Smooth muscle cell (in vitro differentiated cells): Measurements from ENCODE around the gene CHST14. TPM values are rescaled to one million over a fixed set of nuclear protein-coding genes. Genes with fewer than 3 reads are reported as not detected.

Source experiments
- DNase-seq: peaks from one replicate; lab custom pipeline; 2025; ENCODE audit not compliant: unreplicated experiment; lab: John Stamatoyannopoulos, UW
- H2AFZ ChIP-seq: fragments of 200-600 bp; sonication (generic); 2 replicates; pipeline ENCODE4 v1.6.0; 2016; ENCODE audit warnings: antibody characterized with exemption, low read depth, mild to moderate bottlenecking
- H3F3A ChIP-seq: fragments of 200-600 bp; sonication (generic); 2 replicates; pipeline ENCODE4 v1.6.0; 2017; ENCODE audit warnings: antibody characterized with exemption, low read depth
- H3K27ac ChIP-seq: fragments of 200-600 bp; sonication (generic); 2 replicates; pipeline ENCODE4 v1.5.1; 2016; ENCODE audit warnings: low read depth, mild to moderate bottlenecking
- H3K27me3 ChIP-seq: fragments of 200-600 bp; sonication (generic); 2 replicates; pipeline ENCODE4 v1.6.1; 2016; ENCODE audit warnings: low read depth, mild to moderate bottlenecking
- H3K36me3 ChIP-seq: fragments of 200-600 bp; sonication (generic); 2 replicates; pipeline ENCODE4 v1.5.1; 2016; ENCODE audit warnings: low read depth
- H3K4me1 ChIP-seq: fragments of 200-600 bp; sonication (generic); 2 replicates; pipeline ENCODE4 v1.5.1; 2016; ENCODE audit warnings: low read depth
- H3K4me2 ChIP-seq: fragments of 200-600 bp; sonication (generic); 2 replicates; pipeline ENCODE4 v1.6.0; 2016; ENCODE audit warnings: mild to moderate bottlenecking
- H3K4me3 ChIP-seq: fragments of 200-600 bp; sonication (generic); 2 replicates; pipeline ENCODE4 v1.5.1; 2016; ENCODE audit warnings: mild to moderate bottlenecking
- H3K79me2 ChIP-seq: fragments of 200-600 bp; sonication (generic); 2 replicates; pipeline ENCODE4 v1.6.0; 2016; ENCODE audit warnings: low read depth, mild to moderate bottlenecking
- H3K9ac ChIP-seq: fragments of 200-600 bp; sonication (generic); 2 replicates; pipeline ENCODE4 v1.6.0; 2016; ENCODE audit warnings: low read depth
- H3K9me3 ChIP-seq: fragments of 200-600 bp; sonication (generic); replicated peaks from 2 replicates; pipeline ENCODE4 v1.5.1; 2016; ENCODE audit warnings: low read depth
- H4K20me1 ChIP-seq: fragments of 200-600 bp; sonication (generic); 2 replicates; pipeline ENCODE4 v1.6.0; 2016; ENCODE audit warnings: low read depth
- CTCF ChIP-seq: fragments of 200-600 bp; sonication (generic); IDR thresholded peaks from 2 replicates; pipeline ENCODE4 v1.5.1; 2017; ENCODE audit warnings: borderline replicate concordance, mild to moderate bottlenecking, antibody characterized with exemption; ENCODE audit not compliant: insufficient read depth, poor library complexity, severe bottlenecking
- WGBS: methylation state at CpG from one replicate; pipeline ENCODE4 v1.1.7; 2016; ENCODE audit warnings: low lambda C conversion rate; 5-methylcytosine and 5-hydroxymethylcytosine counted together
- polyA plus RNA-seq: library from polyadenylated mRNA; unstranded; fragments of >200 nt; fragmentation: Nextera tagmentation; extraction: Ambion mirVana; gene quantifications from 2 replicates; pipeline ENCODE4 v1.2.1, GENCODE V29; 2016
- total RNA-seq: library from RNA; depleted of rRNA; stranded (reverse); fragments of >200 nt; gene quantifications from 2 replicates; pipeline ENCODE4 v1.2.3, GENCODE V29; 2014

Gene CHST14
- total and polyA plus RNA-seq, 2 experiments from 2014 or later: 19.1 to 24.6 TPM

GRCh38 chr15:40436116-40436891 lies 34.5 kb upstream of the CHST14 start:
- peaks cover 4% of the 10 kb centered on the region for H3F3A ChIP-seq
- peak overlapping the region; percentile 60 for H3K4me3 ChIP-seq
- no peaks in the 10 kb centered on the region for H4K20me1 ChIP-seq
- H2AFZ ChIP-seq: peak overlapping the region; percentile 69
- no peak for DNase-seq
- peaks cover 25% of the 10 kb centered on the region for H3K4me1 ChIP-seq
- H3K9me3 ChIP-seq: no peaks in the 10 kb centered on the region
- H3K9ac ChIP-seq: peak overlapping the region; percentile 43
- peaks cover 14% of the 10 kb centered on the region for H3K27me3 ChIP-seq
- under 1% methylated on average over 14 of the region's 39 CpGs for WGBS
- no peak for TF ChIP-seq CTCF
- no peaks in the 10 kb centered on the region for H3K79me2 ChIP-seq
- no peaks in the 10 kb centered on the region for H3K36me3 ChIP-seq
- no peak overlapping the region for H3K27ac ChIP-seq
- peak overlapping the region; percentile 100 for H3K4me2 ChIP-seq

- peak overlapping the region; percentile 60 for H3K4me3 ChIP-seq
- no peaks in the 10 kb centered on the region for H3K36me3 ChIP-seq
- peak overlapping the region; percentile 43 for H3K9ac ChIP-seq
- H3F3A ChIP-seq: peaks cover 4% of the 10 kb centered on the region
- peak overlapping the region; percentile 100 for H3K4me2 ChIP-seq
- no peak for TF ChIP-seq CTCF
- 2% methylated on average over 17 of the region's 17 CpGs for WGBS
- H2AFZ ChIP-seq: peak overlapping the region; percentile 69
- no peak for DNase-seq
- peaks cover 25% of the 10 kb centered on the region for H3K4me1 ChIP-seq
- peaks cover 6% of the 10 kb centered on the region for H4K20me1 ChIP-seq
- H3K27ac ChIP-seq: no peak overlapping the region
- H3K79me2 ChIP-seq: peaks cover 5% of the 10 kb centered on the region
- H3K9me3 ChIP-seq: no peaks in the 10 kb centered on the region
- H3K27me3 ChIP-seq: peaks cover 14% of the 10 kb centered on the region
These were observed 33.7 kb upstream of the CHST14 start for GRCh38 chr15:40436892-40437751.

- peaks cover 14% of the 10 kb centered on the region for H3K27me3 ChIP-seq
- peaks cover 4% of the 10 kb centered on the region for H3F3A ChIP-seq
- no peak for TF ChIP-seq CTCF
- no peak overlapping the region for H3K9ac ChIP-seq
- H3K36me3 ChIP-seq: no peaks in the 10 kb centered on the region
- no peak overlapping the region for H3K27ac ChIP-seq
- DNase-seq: no peak
- peaks cover 14% of the 10 kb centered on the region for H3K79me2 ChIP-seq
- peak overlapping the region; percentile 100 for H3K4me2 ChIP-seq
- H2AFZ ChIP-seq: no peak overlapping the region
- H3K4me3 ChIP-seq: peak overlapping the region; percentile 60
- WGBS: 41% methylated on average over 18 of the region's 21 CpGs
- peaks cover 33% of the 10 kb centered on the region for H3K4me1 ChIP-seq
- peaks cover 14% of the 10 kb centered on the region for H4K20me1 ChIP-seq
- H3K9me3 ChIP-seq: no peaks in the 10 kb centered on the region
These were observed 32.8 kb upstream of the CHST14 start for GRCh38 chr15:40437752-40438687.
